Tibial nerve (tissue), 4 donors: ENCODE data around the gene GRID1. TPM values are rescaled to one million over a fixed set of nuclear protein-coding genes. Genes with fewer than 3 reads are reported as not detected.

Source experiments
- DNase-seq, 2 donors: peaks; one replicate each; pipeline ENCODE4 v3.0.0-alpha.2; 2019; ENCODE audit warnings: low spot score in 2 of 2
- H3K27ac ChIP-seq, 4 donors: fragments of 200-600 bp; sonication (generic) in 3 of 4; one replicate each; pipeline ENCODE4 v1.5.1; 2017 to 2019; ENCODE audit warnings: mild to moderate bottlenecking in 1 of 4
- H3K27me3 ChIP-seq, 2 donors: fragments of 200-600 bp; sonication (generic) in 1 of 2; one replicate each; pipeline versions ENCODE4 v1.5.1 to v1.6.0; 2017 to 2019
- H3K36me3 ChIP-seq, 3 donors: fragments of 200-600 bp; sonication (generic); one replicate each; pipeline ENCODE4 v1.5.1; 2018 to 2019
- H3K4me1 ChIP-seq, 4 donors: fragments of 200-600 bp; sonication (generic) in 3 of 4; one replicate each; pipeline ENCODE4 v1.5.1; 2017 to 2019
- H3K4me3 ChIP-seq, 4 donors: fragments of 200-600 bp; sonication (generic) in 3 of 4; one replicate each; pipeline ENCODE4 v1.5.1; 2017 to 2019; ENCODE audit warnings: mild to moderate bottlenecking in 1 of 4, moderate library complexity in 1 of 4
- H3K9me3 ChIP-seq, 4 donors: fragments of 200-600 bp; sonication (generic) in 3 of 4; one replicate each; pipeline ENCODE4 v1.5.1; 2017 to 2019
- CTCF ChIP-seq, 5 experiments: fragments of 200-600 bp in 3 of 5; fragments of 450-650 bp in 2 of 5; sonication (generic) in 3 of 5; IDR thresholded peaks; one replicate each; pipeline ENCODE4 v1.5.1; 2016 to 2019; ENCODE audit warnings: antibody characterized with exemption in 5 of 5, mild to moderate bottlenecking in 3 of 5, moderate library complexity in 2 of 5
- EP300 ChIP-seq, 2 donors: sonication (generic); formaldehyde crosslinking; IDR thresholded peaks; one replicate each; pipeline ENCODE4 v1.6.1; 2017; ENCODE audit warnings: antibody characterized with exemption in 2 of 2, mild to moderate bottlenecking in 1 of 2
- POLR2A ChIP-seq, 2 donors: fragments of 450-650 bp; IDR thresholded peaks; one replicate each; pipeline ENCODE4 v1.6.1; 2017; ENCODE audit warnings: antibody characterized with exemption in 2 of 2, mild to moderate bottlenecking in 2 of 2, moderate library complexity in 2 of 2
- WGBS, 2 donors: methylation state at CpG; one replicate each; pipeline ENCODE4 v1.1.5; 2018; 5-methylcytosine and 5-hydroxymethylcytosine counted together
- total RNA-seq, 4 donors: library from RNA; depleted of rRNA; stranded (reverse); fragments of >200 nt; gene quantifications; one replicate each; pipeline ENCODE4 v1.1.0, GENCODE V29; 2016

The GRID1 gene
- total RNA-seq, 4 donors from 2014 or later = 7.7 to 16.3 (median 10.5) TPM

GRCh38 chr10:86217371-86218080 lies 149.1 kb downstream of the GRID1 start:
- TF ChIP-seq EP300 (IDR thresholded peaks at IDR 0.05) = no peak
- no peak for TF ChIP-seq CTCF (IDR thresholded peaks at IDR 0.05)
- no peak for TF ChIP-seq POLR2A (IDR thresholded peaks at IDR 0.05)
- Histone ChIP-seq H3K9me3 (no peaks in the 10 kb centered on the region), H3K36me3 (no peaks in the 10 kb centered on the region), H3K27me3 (no peaks in the 10 kb centered on the region), H3K4me3 (no peak overlapping the region), H3K4me1 (peaks cover 0 to 7% (median 0%) of the 10 kb centered on the region in 4 donors), H3K27ac (no peak overlapping the region)
- WGBS, 2 donors = 71 to 73% methylated on average over 10 of the region's 10 CpGs
- no peak for DNase-seq

- WGBS, 2 donors = 93 to 100% methylated on average over 1 of the region's 1 CpG
- Histone ChIP-seq H3K4me3 (no peak overlapping the region), H3K27ac (no peak overlapping the region), H3K4me1 (peaks cover 0 to 7% (median 0%) of the 10 kb centered on the region in 4 donors), H3K27me3 (no peaks in the 10 kb centered on the region), H3K9me3 (no peaks in the 10 kb centered on the region), H3K36me3 (no peaks in the 10 kb centered on the region)
- no peak for DNase-seq
- TF ChIP-seq CTCF (IDR thresholded peaks at IDR 0.05) (no peak), EP300 (IDR thresholded peaks at IDR 0.05) (no peak), POLR2A (IDR thresholded peaks at IDR 0.05) (no peak)
Observed at GRCh38 chr10:86216886-86217285, 149.7 kb downstream of the GRID1 start.

GRCh38 chr10:86215712-86216111 lies 150.9 kb downstream of the GRID1 start:
- Histone ChIP-seq H3K27me3 (no peaks in the 10 kb centered on the region), H3K27ac (no peak overlapping the region), H3K9me3 (no peaks in the 10 kb centered on the region), H3K4me3 (no peak overlapping the region), H3K4me1 (peaks cover 0 to 7% (median 0%) of the 10 kb centered on the region in 4 donors), H3K36me3 (no peaks in the 10 kb centered on the region)
- no peak for DNase-seq
- no peak for TF ChIP-seq CTCF (IDR thresholded peaks at IDR 0.05)
- no peak for TF ChIP-seq EP300 (IDR thresholded peaks at IDR 0.05)
- TF ChIP-seq POLR2A (IDR thresholded peaks at IDR 0.05) = no peak
- WGBS, 2 donors = 65 to 76% methylated on average over 5 of the region's 5 CpGs

- TF ChIP-seq EP300 (IDR thresholded peaks at IDR 0.05) (no peak), POLR2A (IDR thresholded peaks at IDR 0.05) (no peak), CTCF (IDR thresholded peaks at IDR 0.05) (no peak)
- no peaks in the 10 kb centered on the region for H3K36me3 ChIP-seq
- H3K27me3 ChIP-seq = no peaks in the 10 kb centered on the region
- H3K9me3 ChIP-seq = no peaks in the 10 kb centered on the region
- peaks cover 0 to 7% (median 0%) of the 10 kb centered on the region in 4 donors for H3K4me1 ChIP-seq
- 64 to 68% methylated on average over 4 of the region's 4 CpGs for WGBS, 2 donors
- no peak overlapping the region for H3K27ac ChIP-seq
- DNase-seq = no peak
- H3K4me3 ChIP-seq = no peak overlapping the region
Observed at GRCh38 chr10:86215046-86215445, 151.5 kb downstream of the GRID1 start.

- no peak overlapping the region for H3K27ac ChIP-seq
- WGBS, 2 donors = 79 to 86% methylated on average over 7 of the region's 7 CpGs
- DNase-seq = no peak
- no peak overlapping the region for H3K4me3 ChIP-seq
- no peaks in the 10 kb centered on the region for H3K27me3 ChIP-seq
- no peaks in the 10 kb centered on the region for H3K9me3 ChIP-seq
- H3K4me1 ChIP-seq = peaks cover 0 to 7% (median 0%) of the 10 kb centered on the region in 4 donors
- no peak for TF ChIP-seq EP300 (IDR thresholded peaks at IDR 0.05)
- TF ChIP-seq CTCF (IDR thresholded peaks at IDR 0.05) = no peak
- TF ChIP-seq POLR2A (IDR thresholded peaks at IDR 0.05) = no peak
- H3K36me3 ChIP-seq = no peaks in the 10 kb centered on the region
Observed at GRCh38 chr10:86213148-86213547, 153.4 kb downstream of the GRID1 start.
